ENCODE data around the gene NDUFB11. TPM values are rescaled to one million over a fixed set of nuclear protein-coding genes. Genes with fewer than 3 reads are reported as not detected.

The NDUFB11 gene
- total RNA-seq, 2 experiments from 2014 or later = 50.1 to 53.2 TPM

GRCh38 chrX:47176101-47176740 lies 31.7 kb upstream of the NDUFB11 start:
- ATAC-seq (ENCODE audit: poor library complexity) (no peak), DNase-seq (peak in 1 of 14 experiments; percentile 1)
- TF ChIP-seq CTCF (IDR thresholded peaks at IDR 0.05) = no peak
- ChIA-PET POLR2A (no interaction called here), CTCF (no interaction called here)
- Histone ChIP-seq H3K27me3 (ENCODE audit: control insufficient read depth in 1 of 2, insufficient read depth in 2 of 2, low read length in 2 of 2) (no peaks in the 10 kb centered on the region), H3K9me3 (ENCODE audit: control insufficient read depth in 1 of 2, insufficient read depth in 1 of 2, low read length in 2 of 2) (no peaks in the 10 kb centered on the region), H3K36me3 (ENCODE audit: insufficient read depth, low read length) (peaks cover 84% of the 10 kb centered on the region), H3K27ac (ENCODE audit: low read depth in 1 of 2, low read length in 2 of 2) (no peak overlapping the region), H3K4me3 (ENCODE audit: low read length) (no peak overlapping the region), H3K4me1 (ENCODE audit: insufficient read depth, low read length) (no peaks in the 10 kb centered on the region)
- H3K27me3 Mint-ChIP-seq = no peaks in the 10 kb centered on the region
- H3K4me3 Mint-ChIP-seq = no peak overlapping the region
- intact Hi-C loops (cut with DNase I, micrococcal nuclease) = no loop called here
- H3K36me3 Mint-ChIP-seq (ENCODE audit: low read depth) = peaks cover 56% of the 10 kb centered on the region
- H3K4me1 Mint-ChIP-seq (ENCODE audit: low read depth) = no peaks in the 10 kb centered on the region
- no peak overlapping the region for H3K27ac Mint-ChIP-seq
- H3K9me3 Mint-ChIP-seq = no peaks in the 10 kb centered on the region

- Mint-ChIP-seq H3K27me3 (no peaks in the 10 kb centered on the region), H3K36me3 (ENCODE audit: low read depth) (peaks cover 52% of the 10 kb centered on the region), H3K4me1 (ENCODE audit: low read depth) (no peaks in the 10 kb centered on the region), H3K4me3 (no peak overlapping the region), H3K9me3 (no peaks in the 10 kb centered on the region), H3K27ac (no peak overlapping the region)
- DNase-seq (peak in 1 of 14 experiments; percentile 1), ATAC-seq (ENCODE audit: poor library complexity) (no peak)
- Histone ChIP-seq H3K9me3 (ENCODE audit: control insufficient read depth in 1 of 2, insufficient read depth in 1 of 2, low read length in 2 of 2) (no peaks in the 10 kb centered on the region), H3K27me3 (ENCODE audit: control insufficient read depth in 1 of 2, insufficient read depth in 2 of 2, low read length in 2 of 2) (no peaks in the 10 kb centered on the region), H3K36me3 (ENCODE audit: insufficient read depth, low read length) (peaks cover 84% of the 10 kb centered on the region), H3K4me1 (ENCODE audit: insufficient read depth, low read length) (no peaks in the 10 kb centered on the region), H3K27ac (ENCODE audit: low read depth in 1 of 2, low read length in 2 of 2) (no peak overlapping the region), H3K4me3 (ENCODE audit: low read length) (no peak overlapping the region)
- CTCF ChIA-PET = no interaction called here
- intact Hi-C loops (cut with DNase I, micrococcal nuclease) = no loop called here
- no peak for TF ChIP-seq CTCF (IDR thresholded peaks at IDR 0.05)
- POLR2A ChIA-PET = no interaction called here
Measured at GRCh38 chrX:47175588-47175980, 31.1 kb upstream of the NDUFB11 start.

GRCh38 chrX:47174846-47175587 lies 30.5 kb upstream of the NDUFB11 start:
- Mint-ChIP-seq H3K4me3 (no peak overlapping the region), H3K27ac (no peak overlapping the region), H3K4me1 (ENCODE audit: low read depth) (no peaks in the 10 kb centered on the region), H3K36me3 (ENCODE audit: low read depth) (peaks cover 48% of the 10 kb centered on the region), H3K9me3 (no peaks in the 10 kb centered on the region), H3K27me3 (no peaks in the 10 kb centered on the region)
- intact Hi-C loops (cut with DNase I, micrococcal nuclease) = no loop called here
- DNase-seq = peak in 1 of 14 experiments; percentile 6
- no peaks in the 10 kb centered on the region for H3K9me3 ChIP-seq (ENCODE audit: control insufficient read depth in 1 of 2, insufficient read depth in 1 of 2, low read length in 2 of 2)
- ATAC-seq (ENCODE audit: poor library complexity) = no peak
- ChIA-PET CTCF (no interaction called here), POLR2A (no interaction called here)
- no peaks in the 10 kb centered on the region for H3K4me1 ChIP-seq (ENCODE audit: insufficient read depth, low read length)
- H3K36me3 ChIP-seq (ENCODE audit: insufficient read depth, low read length) = peaks cover 87% of the 10 kb centered on the region
- H3K27ac ChIP-seq (ENCODE audit: low read depth in 1 of 2, low read length in 2 of 2) = no peak overlapping the region
- TF ChIP-seq CTCF (IDR thresholded peaks at IDR 0.05) = no peak
- no peak overlapping the region for H3K4me3 ChIP-seq (ENCODE audit: low read length)
- H3K27me3 ChIP-seq (ENCODE audit: control insufficient read depth in 1 of 2, insufficient read depth in 2 of 2, low read length in 2 of 2) = no peaks in the 10 kb centered on the region
